NK-92 (cell line): ENCODE measurements around the gene PNKD.

Source experiments
- DNase-seq: peaks from one replicate; lab custom pipeline; 2025; ENCODE audit not compliant: unreplicated experiment; lab: John Stamatoyannopoulos, UW

The PNKD gene, protein sequence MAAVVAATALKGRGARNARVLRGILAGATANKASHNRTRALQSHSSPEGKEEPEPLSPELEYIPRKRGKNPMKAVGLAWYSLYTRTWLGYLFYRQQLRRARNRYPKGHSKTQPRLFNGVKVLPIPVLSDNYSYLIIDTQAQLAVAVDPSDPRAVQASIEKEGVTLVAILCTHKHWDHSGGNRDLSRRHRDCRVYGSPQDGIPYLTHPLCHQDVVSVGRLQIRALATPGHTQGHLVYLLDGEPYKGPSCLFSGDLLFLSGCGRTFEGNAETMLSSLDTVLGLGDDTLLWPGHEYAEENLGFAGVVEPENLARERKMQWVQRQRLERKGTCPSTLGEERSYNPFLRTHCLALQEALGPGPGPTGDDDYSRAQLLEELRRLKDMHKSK

DNA sequence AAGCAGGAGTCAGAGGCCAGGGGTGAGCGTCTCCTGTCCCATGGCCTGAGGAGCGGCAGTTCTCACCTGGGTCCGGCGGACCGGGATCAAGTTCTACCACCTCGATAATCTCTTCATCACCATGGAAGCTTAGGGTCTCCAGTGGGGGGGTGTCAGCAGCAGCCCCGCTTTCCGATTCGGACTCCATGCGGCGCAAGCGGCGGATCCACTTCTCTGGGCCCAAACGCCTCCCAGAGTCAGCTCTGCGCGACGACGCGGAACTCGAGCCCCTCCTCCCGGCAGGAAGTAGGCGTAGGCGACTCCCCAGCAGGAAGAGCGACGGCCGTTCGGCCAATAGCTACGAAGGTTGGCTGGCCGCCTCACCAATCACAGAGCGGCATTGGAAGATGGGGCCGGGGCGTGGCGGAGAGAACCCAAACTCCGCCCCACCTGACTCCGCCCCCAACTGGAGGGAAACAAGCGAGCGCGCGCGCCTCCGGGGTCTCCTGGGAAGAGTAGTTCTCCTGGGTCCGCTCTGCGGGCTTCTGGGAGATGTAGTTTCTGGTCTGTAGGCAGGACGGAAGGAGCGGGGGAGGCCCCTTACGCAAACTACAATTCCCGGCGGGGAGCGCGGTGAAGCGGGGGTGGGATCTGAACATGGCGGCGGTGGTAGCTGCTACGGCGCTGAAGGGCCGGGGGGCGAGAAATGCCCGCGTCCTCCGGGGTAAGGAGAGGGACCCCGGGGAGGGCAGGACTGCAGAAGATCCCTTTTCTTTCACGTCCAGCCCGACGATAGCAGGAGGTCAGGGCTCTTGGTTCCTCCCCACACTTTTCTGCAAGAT lies at the start of gene PNKD, which contains the start of gene AAMP:
Gene PNKD (plus strand): TSS at position 620 of the 821 bp plus-strand sequence. CDS start 17 bp downstream, at position 637.
Gene AAMP (minus strand): TSS at position 238 of the 821 bp plus-strand sequence. CDS start 51 bp downstream, at position 187.
- peak; percentile 97 for DNase-seq

GRCh38 chr2:218221000-218221399 lies 49.3 kb upstream of the PNKD start:
- DNase-seq, result no peak

DNA sequence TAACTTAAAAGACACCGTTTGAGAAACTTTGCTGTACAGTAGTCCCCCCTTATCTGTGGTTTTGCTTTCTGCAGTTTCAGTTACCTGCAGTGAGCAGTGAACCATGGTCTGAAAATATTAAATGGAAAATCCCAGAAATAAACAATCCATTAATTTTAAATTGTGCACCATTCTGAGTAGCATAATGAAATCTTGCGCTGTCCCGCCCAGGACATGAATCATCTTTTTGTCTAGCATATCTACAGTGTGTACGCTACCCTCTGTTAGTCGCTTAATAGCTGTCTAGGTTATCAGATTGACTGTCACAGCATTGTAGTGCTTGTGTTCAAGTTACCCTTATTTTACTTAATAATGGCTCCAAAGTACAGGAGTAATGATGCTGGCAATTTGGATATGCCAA lies 47.3 kb upstream of the PNKD start:
- DNase-seq, result no peak

GRCh38 chr2:218224186-218224585 lies 46.1 kb upstream of the PNKD start:
- DNase-seq, result no peak

DNA sequence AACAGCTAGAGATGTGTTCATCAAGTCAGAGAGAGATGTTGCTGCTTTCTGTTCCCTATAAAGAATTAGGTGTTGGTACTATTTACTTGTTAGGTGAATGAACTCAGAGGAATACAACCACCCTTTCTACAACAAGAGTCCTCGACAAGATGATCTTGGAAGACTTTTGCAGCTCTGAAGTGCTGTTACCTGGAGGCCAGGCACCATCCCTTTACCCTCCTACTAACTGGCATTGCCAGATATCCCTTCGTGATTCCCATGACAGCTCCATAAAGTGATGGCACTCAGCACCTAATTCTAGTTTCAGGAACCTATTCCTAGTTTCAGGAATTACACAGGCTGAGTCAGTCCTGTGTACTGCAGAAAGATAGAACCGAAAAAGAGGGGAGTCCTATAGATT lies 43.4 kb upstream of the PNKD start:
- DNase-seq, result no peak

DNA sequence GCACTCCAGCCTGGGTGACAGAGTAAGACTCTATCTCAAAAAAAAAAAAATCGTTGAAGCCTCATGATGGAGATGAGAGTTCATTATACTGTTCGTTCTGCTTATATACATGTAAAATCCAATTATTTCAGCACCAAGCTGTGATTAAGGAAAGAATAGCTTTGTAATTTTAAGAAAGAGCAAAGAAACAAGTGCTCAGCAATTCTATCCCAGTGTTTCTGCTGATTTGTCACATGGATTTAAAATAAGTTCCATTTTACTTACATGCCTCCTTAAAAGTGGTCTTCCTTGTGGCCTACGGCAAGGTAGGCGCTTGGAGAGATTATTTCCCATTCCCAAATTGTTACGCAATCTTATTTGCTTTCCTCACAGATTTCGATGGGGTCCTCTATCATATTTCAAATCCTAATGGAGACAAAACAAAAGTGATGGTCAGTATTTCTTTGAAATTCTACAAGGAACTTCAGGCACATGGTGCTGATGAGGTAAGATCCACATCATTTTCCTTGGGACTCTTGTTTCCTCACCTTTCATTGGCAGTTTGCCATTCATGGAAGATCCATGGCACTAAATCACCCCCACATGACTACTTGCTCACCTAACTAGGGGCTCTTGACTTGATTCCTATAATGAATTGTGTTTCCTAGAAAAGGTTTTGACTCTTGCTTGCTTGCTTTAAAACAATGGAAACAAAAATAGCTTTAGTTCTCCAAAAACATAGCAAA lies 41.8 kb upstream of the PNKD start:
- no peak for DNase-seq

GRCh38 chr2:218229239-218229638 lies 41.1 kb upstream of the PNKD start:
- no peak for DNase-seq

GRCh38 chr2:218229851-218230250 lies 40.5 kb upstream of the PNKD start:
- no peak for DNase-seq

DNA sequence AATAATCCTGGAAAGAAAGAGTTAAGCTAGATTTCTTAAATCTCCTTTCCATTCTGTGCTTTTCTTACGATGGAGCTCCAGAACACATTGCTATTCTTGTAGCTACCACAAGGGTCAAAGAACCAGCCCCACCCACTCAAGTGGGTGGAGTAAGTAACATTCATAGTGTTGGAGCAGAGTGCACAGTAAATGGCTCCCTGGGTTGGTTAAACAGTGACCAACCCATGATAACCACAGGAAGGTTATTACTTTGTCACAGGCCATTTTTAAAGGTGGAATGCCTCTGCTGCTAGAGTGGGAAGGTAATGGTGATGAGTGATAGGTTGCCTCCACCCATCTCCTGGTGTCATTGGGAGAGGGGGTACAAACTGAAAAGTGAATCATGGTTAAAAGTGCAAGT lies 39.4 kb upstream of the PNKD start:
- no peak for DNase-seq

DNA sequence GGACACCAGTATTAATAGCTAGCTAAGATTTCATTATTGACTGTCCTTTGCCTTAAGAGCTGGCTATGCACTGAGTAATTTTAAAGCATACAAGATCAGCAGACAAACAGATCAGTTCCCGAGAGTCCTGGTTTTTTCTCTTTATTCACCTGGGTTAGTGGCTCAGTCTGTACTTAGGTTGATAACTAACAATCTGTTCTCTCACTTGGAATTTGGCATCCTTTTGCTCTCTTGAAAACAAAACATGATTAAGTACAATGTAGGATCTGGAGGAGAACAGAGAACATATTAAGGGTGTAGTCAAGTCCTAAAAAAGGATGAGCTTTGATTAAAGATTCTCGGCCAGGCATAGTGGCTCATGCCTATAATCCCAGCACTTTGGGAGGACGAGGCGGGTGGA lies 36.8 kb upstream of the PNKD start:
- DNase-seq, result no peak

DNA sequence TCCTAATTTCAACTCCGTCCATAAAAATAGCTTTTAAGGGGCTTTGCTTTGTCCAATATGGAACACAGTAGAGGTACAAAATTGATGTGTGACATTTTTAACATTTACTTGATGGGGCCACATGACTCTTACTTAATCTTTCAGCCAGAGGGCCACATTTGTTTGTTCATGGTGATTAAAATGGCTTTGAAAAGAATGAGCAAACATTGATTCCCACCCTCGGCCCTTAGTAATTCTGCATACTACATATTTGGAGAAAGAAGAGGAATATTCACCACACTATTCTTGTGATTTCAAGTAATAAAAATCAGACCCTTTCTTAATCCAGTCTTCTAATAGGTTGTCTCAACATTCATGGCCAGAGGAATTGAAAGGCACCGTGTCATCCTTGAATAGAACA lies 35.8 kb upstream of the PNKD start:
- no peak for DNase-seq

GRCh38 chr2:218235017-218235416 lies 35.3 kb upstream of the PNKD start:
- DNase-seq, result no peak

- DNase-seq, result no peak
Measured at GRCh38 chr2:218236829-218237228, 33.5 kb upstream of the PNKD start.

- no peak for DNase-seq
Measured at GRCh38 chr2:218238887-218239286, 31.4 kb upstream of the PNKD start.

DNA sequence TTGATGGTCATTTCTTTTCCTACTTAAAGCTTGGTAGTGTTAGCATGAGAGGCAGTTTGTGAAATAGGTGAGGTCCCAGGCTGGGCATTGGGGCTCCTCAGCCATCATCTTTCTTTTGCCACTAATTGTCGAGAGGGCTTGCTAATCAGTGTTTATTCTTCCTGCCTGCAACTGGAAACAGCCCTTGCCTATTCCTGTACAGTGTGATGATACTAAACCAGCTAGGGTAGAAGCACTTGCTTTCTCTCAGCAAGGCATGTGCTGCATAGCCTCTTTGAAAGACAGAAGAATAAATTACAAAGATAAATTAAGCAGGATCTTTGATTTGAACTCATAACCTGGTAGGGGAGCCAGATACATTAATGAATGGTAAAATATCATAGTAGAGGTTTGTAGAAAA lies 26.1 kb upstream of the PNKD start:
- DNase-seq, result no peak

DNA sequence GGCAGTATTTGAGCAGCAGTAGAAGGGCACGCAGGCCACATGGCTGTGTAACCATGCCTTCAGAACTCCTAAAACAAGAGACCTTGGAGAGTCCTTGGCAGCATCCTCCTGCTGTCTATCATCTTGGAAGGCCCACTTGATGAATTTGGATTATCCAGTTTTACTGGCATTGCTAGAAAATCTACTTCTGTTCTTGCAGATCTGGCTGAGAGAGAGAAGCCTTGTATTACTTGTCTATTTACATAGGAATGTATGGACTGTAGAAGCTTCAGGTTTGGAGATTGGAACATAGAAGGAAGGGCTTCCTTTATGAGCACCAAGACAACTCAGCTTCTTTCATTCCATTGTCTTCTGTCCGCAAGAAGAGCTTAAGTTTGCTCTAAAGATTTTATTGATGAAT lies 25.7 kb upstream of the PNKD start:
- no peak for DNase-seq

DNA sequence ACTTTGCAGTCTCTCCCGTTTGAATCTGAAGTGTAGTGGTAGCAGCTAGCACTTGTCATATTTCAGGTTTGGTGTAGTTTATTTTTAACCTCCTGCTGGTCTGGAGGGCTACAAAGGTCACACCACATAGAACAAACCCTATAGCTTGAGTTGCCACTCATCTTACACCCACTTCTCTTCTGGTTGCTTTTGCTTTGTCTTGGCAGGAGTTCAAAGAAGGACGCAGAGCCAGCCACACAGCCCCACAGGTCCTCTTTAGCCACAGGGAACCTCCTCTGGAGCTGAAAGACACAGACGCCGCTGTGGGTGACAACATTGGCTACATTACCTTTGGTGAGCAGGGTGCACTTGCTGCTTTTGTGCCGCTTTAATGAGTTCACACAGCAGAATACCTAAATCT lies 25.1 kb upstream of the PNKD start:
- no peak for DNase-seq

DNA sequence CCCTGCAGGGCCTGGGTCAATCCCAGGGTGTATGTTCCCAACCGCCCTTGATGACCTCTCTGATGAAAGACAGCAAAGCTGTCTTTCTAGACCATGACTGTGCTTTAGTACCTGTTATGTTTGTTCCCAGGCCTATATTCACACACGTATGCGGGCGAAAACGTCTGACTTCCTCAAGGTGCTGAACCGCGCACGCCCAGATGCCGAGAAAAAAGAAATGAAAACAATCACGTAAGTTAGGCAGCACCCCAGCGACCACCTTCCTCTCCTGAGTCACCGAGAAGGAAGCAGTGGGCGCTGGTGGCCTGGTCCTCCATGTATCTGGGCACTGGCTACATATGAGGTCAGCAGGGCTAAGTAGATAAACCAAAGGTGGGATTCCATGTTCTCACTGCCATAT lies 20.6 kb upstream of the PNKD start:
- DNase-seq, result no peak

- DNase-seq, result no peak
Measured at GRCh38 chr2:218252509-218253231, 17.6 kb upstream of the PNKD start.

DNA sequence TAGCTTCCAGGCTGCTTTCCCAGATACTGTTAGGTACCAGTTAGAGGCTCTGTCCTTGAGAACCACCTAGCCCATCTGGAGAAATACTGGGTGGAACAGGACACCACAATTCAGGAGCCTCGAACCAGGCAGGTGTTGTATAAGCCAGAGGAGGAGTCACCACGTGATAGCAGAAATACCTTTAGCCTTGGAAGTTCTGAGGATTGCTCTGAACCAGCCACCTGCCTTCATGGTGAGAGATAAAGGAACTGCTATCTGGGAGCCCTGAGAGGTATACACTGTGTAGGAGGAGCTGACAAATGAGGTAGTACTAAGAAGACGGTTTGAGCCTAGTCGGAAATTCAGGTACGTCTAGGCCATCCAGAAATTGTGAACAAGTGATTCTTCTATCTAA lies 17.1 kb upstream of the PNKD start:
- no peak for DNase-seq

GRCh38 chr2:218255446-218255845 lies 14.9 kb upstream of the PNKD start:
- no peak for DNase-seq
